Activated naive CD4-positive, alpha-beta T cell treated with anti-CD3 and anti-CD28 coated beads, Interleukin-2, amount 10 ng/mL, durations not matched to agents 7 days and 5 days (primary cell): ENCODE measurements around the gene LRRC37A2.
"Not testable (repeated sequence)": the region's sequence is repeated elsewhere in the genome, so short reads cannot be mapped to it uniquely, and the experiment has no call there.

Experiments used
- CTCF ChIA-PET: fragments of 350-600 bp; sonication (Branson Sonifier 250); formaldehyde crosslinking; loops from one replicate; lab custom pipeline; 2021; ENCODE audit warnings: antibody characterized with exemption; lab: Charles Lee
- DNase-seq: peaks from one replicate; pipeline ENCODE4 v3.0.0-alpha.2; 2020
- H3K27ac Mint-ChIP-seq: one replicate; pipeline ENCODE4 v1.8.0; 2021; ENCODE audit warnings: mild to moderate bottlenecking, moderate library complexity, mixed read lengths
- H3K27me3 Mint-ChIP-seq: one replicate; pipeline ENCODE4 v1.8.0; 2021; ENCODE audit warnings: mild to moderate bottlenecking, mixed read lengths
- H3K36me3 Mint-ChIP-seq: one replicate; pipeline ENCODE4 v1.8.0; 2021; ENCODE audit warnings: mixed read lengths
- H3K4me1 Mint-ChIP-seq: one replicate; pipeline ENCODE4 v1.8.0; 2021; ENCODE audit warnings: mixed read lengths
- H3K4me3 Mint-ChIP-seq: one replicate; pipeline ENCODE4 v1.8.0; 2021; ENCODE audit warnings: mild to moderate bottlenecking, moderate library complexity, mixed read lengths
- H3K9me3 Mint-ChIP-seq: one replicate; pipeline ENCODE4 v1.8.0; 2021; ENCODE audit warnings: mixed read lengths

Gene LRRC37A2

DNA sequence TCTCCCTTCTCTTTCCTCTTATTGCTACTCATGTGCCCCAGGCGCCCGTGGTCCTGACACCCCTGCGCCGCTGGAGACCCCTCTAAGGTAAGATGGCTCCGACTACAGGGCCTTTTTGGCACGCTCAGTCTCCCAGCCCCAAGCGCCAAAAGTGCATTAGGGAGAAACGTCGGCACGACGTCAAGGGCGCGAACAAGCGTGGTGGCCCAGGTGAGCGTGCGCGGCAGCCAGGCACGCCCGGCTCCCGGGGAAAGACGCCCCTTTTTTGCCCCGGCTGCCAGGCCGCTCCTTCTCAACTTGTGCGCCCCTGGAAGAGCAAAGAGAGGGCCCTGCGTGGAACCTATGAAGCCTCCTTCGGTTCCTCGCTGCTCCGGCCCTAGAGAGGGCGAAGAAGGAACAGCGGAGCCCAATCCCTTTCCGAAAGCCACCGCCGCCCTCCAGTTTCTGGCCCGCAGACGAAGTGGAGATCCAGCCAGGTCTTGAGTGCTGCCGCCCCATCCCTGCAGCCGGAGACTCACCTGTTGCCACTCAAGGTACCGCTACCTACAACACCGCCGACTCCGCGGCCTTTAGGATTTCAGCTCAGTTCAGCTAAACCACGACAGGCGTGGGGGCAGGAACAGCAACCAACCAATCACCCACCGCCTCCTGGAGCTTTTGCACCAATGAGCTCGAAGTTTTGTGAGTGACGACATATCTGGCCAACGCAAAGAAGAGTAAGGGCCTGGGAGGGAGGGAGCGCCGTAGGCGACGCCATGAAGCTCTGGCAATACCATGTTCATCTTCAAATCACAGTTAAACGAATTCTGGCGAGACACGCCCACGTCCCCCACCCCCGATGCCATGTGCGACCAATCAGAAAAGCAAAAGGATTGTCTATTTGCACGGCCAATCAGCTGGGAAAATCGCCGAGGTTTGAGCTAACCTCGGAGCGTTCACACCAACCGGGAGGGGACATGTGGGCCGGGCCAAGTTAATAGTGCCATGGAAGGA is 67.1 kb downstream of the LRRC37A2 start, which contains the start of gene ARL17A:
Gene ARL17A, minus strand, starts transcription at position 609 of the 993 bp plus-strand sequence. CDS start 3,369 bp downstream, outside the sequence.
- CTCF ChIA-PET, H3K4me1 Mint-ChIP-seq, H3K36me3 Mint-ChIP-seq, H3K9me3 Mint-ChIP-seq, H3K27me3 Mint-ChIP-seq: not testable (repeated sequence)
- peak; percentile 96 for DNase-seq
- Mint-ChIP-seq H3K4me3 (peak within 1 kb of the TSS; percentile 62), H3K27ac (peak within 1 kb of the TSS; percentile 86)

- H3K4me1 Mint-ChIP-seq, H3K27me3 Mint-ChIP-seq, H3K9me3 Mint-ChIP-seq, DNase-seq, H3K36me3 Mint-ChIP-seq, CTCF ChIA-PET: not testable (repeated sequence)
- Mint-ChIP-seq H3K27ac (peak overlapping the region; percentile 86), H3K4me3 (peak overlapping the region; percentile 62)
Measured at GRCh38 chr17:46580082-46580481, 67.8 kb downstream of the LRRC37A2 start.

GRCh38 chr17:46585444-46585843 is 73.2 kb downstream of the LRRC37A2 start:
- DNase-seq, H3K27me3 Mint-ChIP-seq, H3K4me3 Mint-ChIP-seq, H3K9me3 Mint-ChIP-seq, CTCF ChIA-PET, H3K36me3 Mint-ChIP-seq, H3K27ac Mint-ChIP-seq, H3K4me1 Mint-ChIP-seq: not testable (repeated sequence)

- H3K4me1 Mint-ChIP-seq, H3K36me3 Mint-ChIP-seq, H3K9me3 Mint-ChIP-seq, H3K4me3 Mint-ChIP-seq, DNase-seq, H3K27me3 Mint-ChIP-seq, CTCF ChIA-PET, H3K27ac Mint-ChIP-seq: not testable (repeated sequence)
Measured at GRCh38 chr17:46590157-46591146, 78.2 kb downstream of the LRRC37A2 start, which contains the start of gene NSF. Gene NSF, plus strand, starts transcription at chr17:46590669. Its CDS starts 107 bp downstream, at chr17:46590776.

DNA sequence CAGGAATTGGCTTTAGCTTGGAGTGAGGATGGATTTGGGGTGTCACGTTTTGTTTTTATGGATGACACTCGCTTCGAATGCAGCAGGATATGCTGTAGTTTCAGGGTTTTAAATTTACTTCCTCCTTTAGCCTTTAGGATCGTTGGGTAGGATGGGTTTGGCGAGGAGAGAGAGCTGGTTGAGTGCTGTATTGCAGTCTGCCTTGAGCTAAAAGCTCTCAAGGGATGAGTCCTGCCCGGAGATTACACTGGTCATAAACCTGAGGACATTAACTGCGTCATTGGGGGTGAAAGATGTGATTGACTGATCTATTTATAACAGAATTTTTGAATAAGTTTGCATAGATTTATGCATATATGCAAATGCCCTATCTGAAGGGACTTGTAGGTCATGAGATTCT is 79.1 kb downstream of the LRRC37A2 start:
- DNase-seq, H3K27me3 Mint-ChIP-seq, CTCF ChIA-PET, H3K4me3 Mint-ChIP-seq, H3K4me1 Mint-ChIP-seq, H3K27ac Mint-ChIP-seq, H3K36me3 Mint-ChIP-seq, H3K9me3 Mint-ChIP-seq: not testable (repeated sequence)

DNA sequence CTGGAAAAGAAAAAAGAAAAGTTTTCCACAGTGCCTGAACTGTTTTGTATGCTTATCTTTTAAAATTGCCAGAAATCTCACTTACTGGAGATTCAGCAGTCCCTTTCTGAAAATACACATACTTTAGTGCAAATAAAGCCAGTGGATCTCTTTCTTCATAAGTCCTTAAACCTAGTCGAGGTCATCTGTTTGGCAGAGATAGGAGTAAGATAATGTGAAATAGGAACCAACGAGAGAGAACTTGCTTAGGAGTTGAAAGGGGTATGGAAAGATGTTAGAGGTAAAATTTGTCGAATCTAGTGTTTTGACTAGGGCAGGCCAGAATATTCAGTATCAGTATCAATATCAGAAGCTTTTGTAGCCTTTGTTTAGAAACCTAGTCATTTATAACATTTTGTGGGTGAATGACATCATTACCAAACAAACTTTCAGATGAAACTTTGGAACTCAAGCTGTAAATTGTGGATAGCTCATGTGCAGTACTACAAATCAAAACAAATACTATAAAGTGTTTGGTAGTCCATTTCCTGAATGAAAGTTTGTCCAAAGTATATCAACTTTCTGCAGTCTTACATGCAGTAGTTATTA is 86.2 kb downstream of the LRRC37A2 start:
- DNase-seq, H3K27me3 Mint-ChIP-seq, CTCF ChIA-PET, H3K27ac Mint-ChIP-seq, H3K4me3 Mint-ChIP-seq, H3K36me3 Mint-ChIP-seq, H3K4me1 Mint-ChIP-seq, H3K9me3 Mint-ChIP-seq: not testable (repeated sequence)

DNA sequence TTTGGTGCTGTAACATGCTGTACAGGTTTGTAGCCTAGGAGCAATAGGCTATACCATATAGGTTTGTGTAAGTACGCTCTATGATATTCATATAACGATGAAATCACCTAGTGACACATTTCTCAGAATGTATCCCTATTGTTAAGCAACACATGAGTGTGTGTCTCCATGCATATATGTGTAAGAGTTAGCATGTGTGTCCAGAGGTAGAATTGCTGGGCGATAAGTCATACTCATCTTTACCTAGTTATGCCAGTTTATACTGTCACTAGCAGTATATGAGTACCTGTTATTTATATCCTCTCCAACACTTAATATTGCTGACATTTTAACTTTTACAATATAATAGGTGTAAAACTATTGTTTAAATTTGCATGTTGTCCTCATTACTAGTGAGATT is 88.5 kb downstream of the LRRC37A2 start:
- H3K4me1 Mint-ChIP-seq, H3K27me3 Mint-ChIP-seq, H3K9me3 Mint-ChIP-seq, H3K27ac Mint-ChIP-seq, CTCF ChIA-PET, H3K4me3 Mint-ChIP-seq, H3K36me3 Mint-ChIP-seq, DNase-seq: not testable (repeated sequence)

DNA sequence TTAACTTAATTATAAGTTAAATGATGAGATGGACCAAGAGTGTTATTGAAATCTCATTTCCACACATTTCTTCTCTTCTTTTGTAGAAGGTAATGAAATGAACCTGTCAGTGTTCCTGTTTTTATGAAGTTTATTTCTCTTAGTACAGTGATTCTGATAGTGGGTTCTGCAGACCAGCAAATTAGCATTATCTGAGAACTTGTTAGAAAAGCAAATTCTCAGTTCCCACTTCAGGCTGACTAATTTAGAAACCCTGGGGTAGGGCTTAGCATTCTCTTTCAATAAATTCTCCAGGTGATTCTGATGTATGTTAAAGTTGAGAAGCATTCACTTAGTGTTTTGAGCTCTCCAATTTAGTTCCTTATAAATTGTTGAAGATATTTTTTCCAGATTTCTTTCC is 90.9 kb downstream of the LRRC37A2 start:
- H3K4me3 Mint-ChIP-seq, H3K36me3 Mint-ChIP-seq, H3K27ac Mint-ChIP-seq, H3K4me1 Mint-ChIP-seq, CTCF ChIA-PET, DNase-seq, H3K27me3 Mint-ChIP-seq, H3K9me3 Mint-ChIP-seq: not testable (repeated sequence)
